CD8-positive, alpha-beta memory T cell (primary cell): ENCODE results near the gene MRFAP1L1. TPM values are rescaled to one million over a fixed set of nuclear protein-coding genes. Genes with fewer than 3 reads are reported as not detected.
"Not testable (repeated sequence)": the region's sequence is repeated elsewhere in the genome, so short reads cannot be mapped to it uniquely, and the experiment has no call there.

ENCODE experiments used
- CTCF ChIA-PET: fragments of 350-600 bp; sonication (Branson Sonifier 250); formaldehyde crosslinking; loops from one replicate; lab custom pipeline; 2021; ENCODE audit warnings: antibody characterized with exemption; lab: Charles Lee
- POLR2A ChIA-PET: fragments of 350-600 bp; sonication (Branson Sonifier 250); formaldehyde crosslinking; loops from one replicate; lab custom pipeline; 2021; ENCODE audit warnings: antibody characterized with exemption; lab: Charles Lee
- DNase-seq, 5 donors: peaks; one replicate each; pipeline versions ENCODE4 v3.0.0 to v3.0.0-alpha.2; 2020 to 2022; ENCODE audit warnings: mixed read lengths in 1 of 5
- H3K27ac ChIP-seq: one replicate; pipeline ENCODE4 v1.7.0; 2013; ENCODE audit warnings: low read depth, mild to moderate bottlenecking, low read length, moderate library complexity
- H3K27me3 ChIP-seq: 2 replicates; pipeline ENCODE4 v1.7.0; 2013; ENCODE audit warnings: low read length, mild to moderate bottlenecking; ENCODE audit not compliant: insufficient read depth, poor library complexity, severe bottlenecking
- H3K36me3 ChIP-seq: 2 replicates; pipeline ENCODE4 v1.7.0; 2013; ENCODE audit warnings: mild to moderate bottlenecking, low read length, moderate library complexity; ENCODE audit not compliant: insufficient read depth
- H3K4me1 ChIP-seq: 2 replicates; pipeline ENCODE4 v1.7.0; 2013; ENCODE audit warnings: mild to moderate bottlenecking, low read length, moderate library complexity; ENCODE audit not compliant: insufficient read depth
- H3K4me3 ChIP-seq: 2 replicates; pipeline ENCODE4 v1.7.0; 2013; ENCODE audit warnings: mild to moderate bottlenecking, low read length
- H3K9me3 ChIP-seq: 2 replicates; pipeline ENCODE4 v1.7.0; 2013; ENCODE audit warnings: mild to moderate bottlenecking, low read length
- H3K27ac Mint-ChIP-seq, 8 donors: one replicate each; pipeline ENCODE4 v1.8.0; 2020 to 2021; ENCODE audit warnings: mixed read lengths in 8 of 8, mild to moderate bottlenecking in 6 of 8, inconsistent platforms in 3 of 8, moderate library complexity in 3 of 8
- H3K27me3 Mint-ChIP-seq, 2 donors: one replicate each; pipeline ENCODE4 v1.8.0; 2020 to 2021; ENCODE audit warnings: mixed read lengths in 2 of 2, mild to moderate bottlenecking in 1 of 2, moderate library complexity in 1 of 2
- H3K36me3 Mint-ChIP-seq, 3 donors: one replicate each; pipeline ENCODE4 v1.8.0; 2020 to 2021; ENCODE audit warnings: mixed read lengths in 3 of 3, inconsistent platforms in 1 of 3, mild to moderate bottlenecking in 1 of 3
- H3K4me1 Mint-ChIP-seq, 3 donors: one replicate each; pipeline ENCODE4 v1.8.0; 2020 to 2021; ENCODE audit warnings: mixed read lengths in 3 of 3, inconsistent platforms in 1 of 3, mild to moderate bottlenecking in 1 of 3
- H3K4me3 Mint-ChIP-seq, 7 donors: one replicate each; pipeline ENCODE4 v1.8.0; 2020 to 2021; ENCODE audit warnings: mixed read lengths in 7 of 7, mild to moderate bottlenecking in 6 of 7, moderate library complexity in 4 of 7, inconsistent platforms in 2 of 7
- H3K9me3 Mint-ChIP-seq, 5 donors: one replicate each; pipeline ENCODE4 v1.8.0; 2020 to 2022; ENCODE audit warnings: mixed read lengths in 5 of 5, mild to moderate bottlenecking in 3 of 5, moderate library complexity in 2 of 5, inconsistent platforms in 1 of 5
- polyA plus RNA-seq: library from polyadenylated mRNA; unstranded; fragments of 300-500 nt; fragmentation: Illumina TruSeq; gene quantifications from one replicate; pipeline ENCODE4 v1.2.3, GENCODE V29; 2021
- total RNA-seq, 2 experiments: library from RNA; stranded (reverse); gene quantifications; one replicate each; pipeline ENCODE4 v1.2.3, GENCODE V29; 2021

Gene MRFAP1L1
- total RNA-seq (10 to 100 TPM; 54.9 to 55.9 TPM), polyA plus RNA-seq (142 TPM)

- Histone ChIP-seq H3K9me3 (no peaks in the 10 kb centered on the region), H3K4me3 (peak within 1 kb of the TSS; percentile 88), H3K27me3 (no peaks in the 10 kb centered on the region), H3K27ac (peak within 1 kb of the TSS; percentile 88), H3K36me3 (peaks cover 15% of the 10 kb centered on the region), H3K4me1 (peaks cover 51% of the 10 kb centered on the region)
- peak within 1 kb of the TSS; percentile 98 to 100 (median 99) for H3K4me3 Mint-ChIP-seq
- no peaks in the 10 kb centered on the region for H3K9me3 Mint-ChIP-seq
- DNase-seq = peak; percentile 96 to 98 (median 97)
- ChIA-PET POLR2A (interaction anchor here (0.6 to 4.5 kb wide), 12 partner anchors 10 to 361 kb away, joined by 3 to 50 read pairs (median 4); partner anchors contain the start of genes GRPEL1, MRFAP1, S100P and TBC1D14), CTCF (interaction anchor here (0.7 to 29.4 kb wide), 13 partner anchors 9 to 361 kb away, joined by 3 to 369 read pairs (median 6); partner anchors contain the start of gene MRFAP1)
- H3K27me3 Mint-ChIP-seq = no peaks in the 10 kb centered on the region
- peak within 1 kb of the TSS; percentile 93 to 100 (median 98) for H3K27ac Mint-ChIP-seq
- peaks cover 57 to 64% (median 64%) of the 10 kb centered on the region in 3 donors for H3K4me1 Mint-ChIP-seq
- peaks cover 11 to 46% (median 22%) of the 10 kb centered on the region in 3 donors for H3K36me3 Mint-ChIP-seq
These were observed at the start of gene MRFAP1L1 for GRCh38 chr4:6709230-6710114. Gene MRFAP1L1 (minus strand): TSS chr4:6709865. CDS start chr4:6709629, 236 bp downstream.

- no peak for DNase-seq
- Mint-ChIP-seq H3K4me3 (no peak overlapping the region), H3K9me3 (no peaks in the 10 kb centered on the region), H3K4me1 (peaks cover 0 to 9% (median 4%) of the 10 kb centered on the region in 3 donors), H3K27ac (peak overlapping the region in 1 of 8 donors; percentile 87), H3K27me3 (no peaks in the 10 kb centered on the region), H3K36me3 (no peaks in the 10 kb centered on the region)
- Histone ChIP-seq H3K27me3 (no peaks in the 10 kb centered on the region), H3K4me1 (no peaks in the 10 kb centered on the region), H3K27ac (no peak overlapping the region), H3K9me3 (no peaks in the 10 kb centered on the region), H3K4me3 (no peak overlapping the region), H3K36me3 (no peaks in the 10 kb centered on the region)
- ChIA-PET CTCF (no interaction called here), POLR2A (no interaction called here)
These were observed 49.1 kb upstream of the MRFAP1L1 start for GRCh38 chr4:6758728-6759127.

- H3K27ac Mint-ChIP-seq, H3K27me3 ChIP-seq, H3K36me3 ChIP-seq, H3K4me3 ChIP-seq, H3K9me3 Mint-ChIP-seq, H3K9me3 ChIP-seq, H3K27ac ChIP-seq, H3K4me1 ChIP-seq, CTCF ChIA-PET, DNase-seq, H3K4me3 Mint-ChIP-seq, POLR2A ChIA-PET, H3K27me3 Mint-ChIP-seq, H3K36me3 Mint-ChIP-seq: not testable (repeated sequence)
- H3K4me1 Mint-ChIP-seq = peaks cover 7 to 12% (median 8%) of the 10 kb centered on the region in 3 donors
These were observed 46.7 kb upstream of the MRFAP1L1 start for GRCh38 chr4:6756345-6756744.

- H3K9me3 Mint-ChIP-seq = no peaks in the 10 kb centered on the region
- ChIA-PET POLR2A (no interaction called here), CTCF (interaction anchor here (1.7 kb wide), 1 partner anchor 119 kb away, joined by 5 read pairs; no protein-coding TSS in a partner anchor)
- H3K4me1 ChIP-seq = no peaks in the 10 kb centered on the region
- H3K27ac Mint-ChIP-seq = no peak overlapping the region
- no peak for DNase-seq
- no peaks in the 10 kb centered on the region for H3K36me3 Mint-ChIP-seq
- H3K4me3 ChIP-seq = no peak overlapping the region
- H3K4me3 Mint-ChIP-seq = no peak overlapping the region
- no peaks in the 10 kb centered on the region for H3K9me3 ChIP-seq
- no peaks in the 10 kb centered on the region for H3K27me3 Mint-ChIP-seq
- no peak overlapping the region for H3K27ac ChIP-seq
- no peaks in the 10 kb centered on the region for H3K36me3 ChIP-seq
- peaks cover 10 to 20% (median 11%) of the 10 kb centered on the region in 3 donors for H3K4me1 Mint-ChIP-seq
- H3K27me3 ChIP-seq = no peaks in the 10 kb centered on the region
These were observed 45.6 kb upstream of the MRFAP1L1 start for GRCh38 chr4:6755088-6755753.

- no peak overlapping the region for H3K4me3 ChIP-seq
- H3K9me3 ChIP-seq = no peaks in the 10 kb centered on the region
- POLR2A ChIA-PET = no interaction called here
- no peaks in the 10 kb centered on the region for H3K4me1 ChIP-seq
- Mint-ChIP-seq H3K27me3 (no peaks in the 10 kb centered on the region), H3K36me3 (no peaks in the 10 kb centered on the region), H3K9me3 (no peaks in the 10 kb centered on the region), H3K4me1 (peaks cover 10 to 20% (median 11%) of the 10 kb centered on the region in 3 donors), H3K27ac (no peak overlapping the region), H3K4me3 (no peak overlapping the region)
- DNase-seq = no peak
- H3K27ac ChIP-seq = no peak overlapping the region
- H3K36me3 ChIP-seq = no peaks in the 10 kb centered on the region
- CTCF ChIA-PET = interaction anchor here (1.7 kb wide), 1 partner anchor 120 kb away, joined by 5 read pairs; no protein-coding TSS in a partner anchor
- H3K27me3 ChIP-seq = no peaks in the 10 kb centered on the region
These were observed 44.9 kb upstream of the MRFAP1L1 start for GRCh38 chr4:6754481-6755087.

GRCh38 chr4:6753891-6754290 lies 44.2 kb upstream of the MRFAP1L1 start:
- Mint-ChIP-seq H3K27me3 (no peaks in the 10 kb centered on the region), H3K27ac (peak overlapping the region in 1 of 8 donors; percentile 26), H3K4me3 (no peak overlapping the region), H3K36me3 (no peaks in the 10 kb centered on the region), H3K9me3 (no peaks in the 10 kb centered on the region), H3K4me1 (peaks cover 10 to 20% (median 11%) of the 10 kb centered on the region in 3 donors)
- H3K4me3 ChIP-seq = no peak overlapping the region
- no peaks in the 10 kb centered on the region for H3K4me1 ChIP-seq
- DNase-seq = no peak
- CTCF ChIA-PET = interaction anchor here (1.7 kb wide), 1 partner anchor 120 kb away, joined by 5 read pairs; no protein-coding TSS in a partner anchor
- POLR2A ChIA-PET = no interaction called here
- no peaks in the 10 kb centered on the region for H3K36me3 ChIP-seq
- H3K9me3 ChIP-seq = no peaks in the 10 kb centered on the region
- H3K27me3 ChIP-seq = no peaks in the 10 kb centered on the region
- peak overlapping the region; percentile 31 for H3K27ac ChIP-seq

GRCh38 chr4:6753103-6753560 lies 43.5 kb upstream of the MRFAP1L1 start:
- no peaks in the 10 kb centered on the region for H3K4me1 ChIP-seq
- H3K4me3 Mint-ChIP-seq = no peak overlapping the region
- H3K27me3 ChIP-seq = no peaks in the 10 kb centered on the region
- H3K27ac ChIP-seq = peak overlapping the region; percentile 31
- H3K4me3 ChIP-seq = no peak overlapping the region
- no peak overlapping the region for H3K27ac Mint-ChIP-seq
- H3K36me3 Mint-ChIP-seq = no peaks in the 10 kb centered on the region
- H3K4me1 Mint-ChIP-seq = peaks cover 10 to 20% (median 11%) of the 10 kb centered on the region in 3 donors
- ChIA-PET POLR2A (no interaction called here), CTCF (no interaction called here)
- no peaks in the 10 kb centered on the region for H3K9me3 ChIP-seq
- no peaks in the 10 kb centered on the region for H3K27me3 Mint-ChIP-seq
- no peak for DNase-seq
- no peaks in the 10 kb centered on the region for H3K36me3 ChIP-seq
- no peaks in the 10 kb centered on the region for H3K9me3 Mint-ChIP-seq
